ENCODE measurements around the gene ZCCHC3. TPM values are rescaled to one million over a fixed set of nuclear protein-coding genes. Genes with fewer than 3 reads are reported as not detected.

The ZCCHC3 gene
- total and polyA plus RNA-seq, 2 donors (not counting 3 experiments of a cell fraction or from before 2014, with no cell fraction given) = 14.8 to 22.0 TPM

DNA sequence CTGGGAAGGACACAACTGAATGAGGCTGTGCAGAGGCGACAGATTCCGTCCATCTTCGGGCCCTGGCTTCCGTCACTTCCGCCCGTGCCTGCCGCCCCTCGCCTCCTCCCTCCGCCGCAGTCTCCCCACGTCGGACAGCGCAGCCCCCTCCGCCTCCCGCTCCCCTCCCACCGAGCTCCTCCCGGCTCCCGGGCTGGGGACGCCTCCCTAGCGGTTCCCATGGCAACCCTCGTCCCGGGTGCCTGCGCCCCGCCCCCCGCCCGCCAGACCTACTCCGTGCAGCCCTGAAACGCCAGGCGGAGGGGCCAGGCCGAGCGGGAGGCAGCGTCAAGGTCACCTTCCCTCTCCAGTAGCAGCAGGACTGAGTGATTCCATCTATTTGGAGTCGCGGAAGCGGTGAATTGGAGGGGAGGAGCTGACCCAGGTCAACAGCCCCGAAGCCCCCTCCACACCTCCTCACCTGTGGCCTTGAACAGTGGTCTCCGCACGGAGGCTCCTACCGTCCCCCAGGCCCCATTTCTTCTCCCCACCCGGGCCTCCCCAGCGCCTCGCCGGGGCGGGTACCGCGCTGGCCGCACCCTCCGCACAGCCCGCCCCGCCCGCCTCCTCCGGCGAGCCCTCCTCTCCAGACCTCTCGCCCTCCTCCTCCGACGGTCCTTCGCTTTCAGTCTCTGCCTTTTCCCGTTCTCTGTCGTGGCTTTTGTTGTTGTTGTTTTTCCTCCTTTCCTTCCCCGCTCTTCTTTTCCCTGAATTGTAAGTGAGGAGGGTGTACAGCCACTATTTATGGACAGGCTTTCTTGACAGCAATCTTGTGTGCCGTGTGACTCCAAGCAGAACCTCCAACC, 50.5 kb downstream of the ZCCHC3 start:
- POLR2A ChIA-PET = interaction anchor here (0.9 to 1.6 kb wide), 4 partner anchors 10 to 60 kb away, joined by 3 to 6 read pairs (median 4); no protein-coding TSS in a partner anchor
- CTCF ChIA-PET = interaction anchor here (0.8 to 4.7 kb wide), 7 partner anchors 14 to 91 kb away, joined by 3 to 42 read pairs (median 4); no protein-coding TSS in a partner anchor
- no peaks in the 10 kb centered on the region for H3K79me2 ChIP-seq (ENCODE audit: control insufficient read depth, insufficient read depth, low read length)
- dilution Hi-C loops (cut with MboI; ENCODE audit: extremely low pct_ligation_motif_present, low sequenced_read_pairs) = no loop called here
- peaks cover 9% of the 10 kb centered on the region for H3K4me1 ChIP-seq (ENCODE audit: control insufficient read depth, extremely low read depth, insufficient read depth, low read length)
- no peaks in the 10 kb centered on the region for H3K27me3 ChIP-seq (ENCODE audit: control insufficient read depth in 2 of 2, insufficient read depth in 2 of 2, low read length in 2 of 2)
- FAIRE-seq (peak; percentile 93), DNase-seq (ENCODE audit: low read depth, low spot score) (peak; percentile 89)
- no peaks in the 10 kb centered on the region for H3K9me1 ChIP-seq (replicated peaks; ENCODE audit: control insufficient read depth, extremely low read depth, insufficient read depth, low read length)
- no peaks in the 10 kb centered on the region for H4K20me1 ChIP-seq (replicated peaks; ENCODE audit: control insufficient read depth, extremely low read depth, insufficient read depth, low read length)
- H3K9me3 ChIP-seq (replicated peaks; ENCODE audit: control insufficient read depth, insufficient read depth, low read length) = no peaks in the 10 kb centered on the region
- H3K4me2 ChIP-seq (ENCODE audit: insufficient read depth, low read length) = peak overlapping the region; percentile 58
- H3K27ac ChIP-seq (ENCODE audit: insufficient read depth, low read depth, low read length) = peak overlapping the region; percentile 51
- peak overlapping the region; percentile 96 for H2AFZ ChIP-seq (ENCODE audit: low read depth, low read length)
- peak overlapping the region; percentile 49 for H3K9ac ChIP-seq (replicated peaks; ENCODE audit: extremely low read depth, insufficient read depth, low read length)
- peak overlapping the region; percentile 53 to 77 (median 54) for H3K4me3 ChIP-seq (replicated peaks in 1 of 3; ENCODE audit: insufficient read depth in 1 of 3, low read depth in 1 of 3, low read length in 3 of 3)
- intact Hi-C loops (cut with micrococcal nuclease) = loop anchor here (1.0 to 5.0 kb wide), 4 partner anchors 21 to 194 kb away; partner anchors contain the start of genes CSNK2A1 and TBC1D20
- H3K36me3 ChIP-seq (ENCODE audit: control insufficient read depth in 2 of 2, extremely low read depth in 1 of 2, insufficient read depth in 2 of 2, low read length in 2 of 2) = peaks cover 0 to 2% of the 10 kb centered on the region in 2 experiments
- BruUV-seq (replicated peaks) = no TSS peak
- no peak for TF ChIP-seq CTCF (IDR thresholded peaks at IDR 0.05; ENCODE audit: extremely low read depth in 1 of 2, insufficient read depth in 1 of 2, low read depth in 1 of 2, low read length in 2 of 2)
- peak; percentile 75 for TF ChIP-seq POLR2A (IDR thresholded peaks at IDR 0.05; ENCODE audit: low read depth, low read length)
- TF ChIP-seq MYC (IDR thresholded peaks at IDR 0.05; ENCODE audit: low read depth, low read length) = no peak
- TF ChIP-seq POLR2AphosphoS5 (IDR thresholded peaks at IDR 0.05; ENCODE audit: insufficient read depth, low read depth, low read length) = peak; percentile 43

Data from endothelial cell of umbilical vein (primary cell).